ENCODE data around the gene ZNF837. TPM values are rescaled to one million over a fixed set of nuclear protein-coding genes. Genes with fewer than 3 reads are reported as not detected.
A peak's percentile ranks its signal among the peaks of the same experiment; 100 is the strongest.

The ZNF837 gene
- total RNA-seq, 4 donors from 2014 or later = 1.5 to 3.7 (median 2.1) TPM

DNA sequence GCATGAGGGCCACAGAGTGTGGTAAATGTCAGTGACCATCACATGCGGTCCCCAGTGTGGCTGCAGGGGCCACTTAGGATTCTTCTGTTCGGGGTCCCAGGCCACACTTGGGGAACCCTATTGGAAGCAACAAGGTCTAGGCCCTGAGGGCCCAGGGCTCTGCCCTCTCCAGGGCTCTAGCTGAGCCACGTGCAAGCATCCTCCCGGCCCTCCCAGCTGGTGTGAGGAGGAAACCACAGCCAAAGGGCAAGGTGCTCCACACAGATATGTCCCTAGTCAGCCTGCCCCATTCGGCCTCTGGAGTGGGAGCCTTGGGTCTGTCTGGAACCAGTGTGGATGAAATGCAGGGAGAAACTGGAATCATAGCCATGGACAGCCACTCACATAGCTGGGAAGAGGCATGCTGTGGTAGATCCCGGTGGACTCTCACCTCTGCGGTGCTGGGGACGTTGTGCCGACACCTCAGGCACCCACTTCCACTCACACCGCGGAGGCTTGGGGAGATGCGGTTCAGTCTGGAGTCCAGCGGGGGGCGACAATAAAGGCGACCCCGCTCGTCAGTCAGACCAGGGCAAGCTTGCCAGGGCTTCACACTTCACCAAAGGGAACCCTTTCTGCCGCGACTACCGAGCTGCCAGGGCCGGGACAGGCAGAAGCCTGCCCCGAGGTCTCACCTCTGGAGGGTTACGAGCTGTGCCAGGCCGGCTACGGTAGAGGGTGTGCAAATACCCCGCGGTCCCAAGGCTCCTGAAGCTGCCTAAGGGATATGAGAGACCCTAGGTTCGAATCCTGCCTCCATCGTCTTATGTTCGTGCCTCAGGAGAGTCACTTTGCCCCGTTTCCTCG, 14.0 kb downstream of the ZNF837 start:
- Histone ChIP-seq H3K36me3 (peaks cover 0 to 10% (median 4%) of the 10 kb centered on the region in 4 donors), H3K27me3 (peaks cover 0 to 24% (median 0%) of the 10 kb centered on the region in 4 donors), H3K4me1 (peaks cover 2 to 10% (median 6%) of the 10 kb centered on the region in 4 donors), H3K9me3 (no peaks in the 10 kb centered on the region), H3K4me3 (no peak overlapping the region), H3K27ac (replicated peaks in 1 of 4) (no peak overlapping the region)
- TF ChIP-seq, protein P1, sequence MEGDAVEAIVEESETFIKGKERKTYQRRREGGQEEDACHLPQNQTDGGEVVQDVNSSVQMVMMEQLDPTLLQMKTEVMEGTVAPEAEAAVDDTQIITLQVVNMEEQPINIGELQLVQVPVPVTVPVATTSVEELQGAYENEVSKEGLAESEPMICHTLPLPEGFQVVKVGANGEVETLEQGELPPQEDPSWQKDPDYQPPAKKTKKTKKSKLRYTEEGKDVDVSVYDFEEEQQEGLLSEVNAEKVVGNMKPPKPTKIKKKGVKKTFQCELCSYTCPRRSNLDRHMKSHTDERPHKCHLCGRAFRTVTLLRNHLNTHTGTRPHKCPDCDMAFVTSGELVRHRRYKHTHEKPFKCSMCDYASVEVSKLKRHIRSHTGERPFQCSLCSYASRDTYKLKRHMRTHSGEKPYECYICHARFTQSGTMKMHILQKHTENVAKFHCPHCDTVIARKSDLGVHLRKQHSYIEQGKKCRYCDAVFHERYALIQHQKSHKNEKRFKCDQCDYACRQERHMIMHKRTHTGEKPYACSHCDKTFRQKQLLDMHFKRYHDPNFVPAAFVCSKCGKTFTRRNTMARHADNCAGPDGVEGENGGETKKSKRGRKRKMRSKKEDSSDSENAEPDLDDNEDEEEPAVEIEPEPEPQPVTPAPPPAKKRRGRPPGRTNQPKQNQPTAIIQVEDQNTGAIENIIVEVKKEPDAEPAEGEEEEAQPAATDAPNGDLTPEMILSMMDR (IDR thresholded peaks at IDR 0.05) = no peak
- TF ChIP-seq EP300 (IDR thresholded peaks at IDR 0.05) (no peak), POLR2A (IDR thresholded peaks at IDR 0.05; ENCODE audit: low read depth) (no peak), POLR2AphosphoS5 (IDR thresholded peaks at IDR 0.05) (no peak)
- 90% methylated on average over 17 of the region's 32 CpGs for WGBS
- no peak for DNase-seq (ENCODE audit: extremely low spot score)
- intact Hi-C loops (cut with DNase I) = no loop called here

DNA sequence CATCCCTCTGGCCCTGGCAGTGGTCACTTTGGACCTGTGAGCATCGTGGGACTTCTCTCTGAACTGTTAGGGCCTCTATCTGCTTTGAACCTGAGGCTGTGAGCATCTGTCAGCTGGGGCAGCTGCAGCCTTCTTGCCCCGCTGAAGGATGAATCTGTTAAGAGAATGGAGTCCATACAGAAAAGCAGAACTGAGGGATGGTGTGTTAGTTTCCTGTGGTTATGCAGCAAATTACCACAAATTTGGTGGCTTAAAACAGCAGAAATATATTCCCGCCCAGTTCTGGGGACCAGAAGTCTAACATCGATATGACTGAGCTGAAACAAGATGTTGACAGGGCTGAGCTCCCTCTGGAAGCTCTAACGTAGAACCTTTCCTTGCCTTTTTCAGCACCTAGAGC, 16.7 kb downstream of the ZNF837 start:
- intact Hi-C loops (cut with DNase I) = no loop called here
- Histone ChIP-seq H3K36me3 (peaks cover 0 to 10% (median 4%) of the 10 kb centered on the region in 4 donors), H3K4me3 (no peak overlapping the region), H3K9me3 (no peaks in the 10 kb centered on the region), H3K4me1 (peaks cover 9 to 17% (median 12%) of the 10 kb centered on the region in 4 donors), H3K27ac (replicated peaks in 1 of 4) (no peak overlapping the region), H3K27me3 (peaks cover 0 to 24% (median 0%) of the 10 kb centered on the region in 4 donors)
- 80% methylated on average over 5 of the region's 5 CpGs for WGBS
- DNase-seq (ENCODE audit: extremely low spot score) = no peak
- TF ChIP-seq EP300 (IDR thresholded peaks at IDR 0.05) = no peak
- TF ChIP-seq, protein P1 (IDR thresholded peaks at IDR 0.05) = no peak
- no peak for TF ChIP-seq POLR2A (IDR thresholded peaks at IDR 0.05; ENCODE audit: low read depth)
- no peak for TF ChIP-seq POLR2AphosphoS5 (IDR thresholded peaks at IDR 0.05)

DNA sequence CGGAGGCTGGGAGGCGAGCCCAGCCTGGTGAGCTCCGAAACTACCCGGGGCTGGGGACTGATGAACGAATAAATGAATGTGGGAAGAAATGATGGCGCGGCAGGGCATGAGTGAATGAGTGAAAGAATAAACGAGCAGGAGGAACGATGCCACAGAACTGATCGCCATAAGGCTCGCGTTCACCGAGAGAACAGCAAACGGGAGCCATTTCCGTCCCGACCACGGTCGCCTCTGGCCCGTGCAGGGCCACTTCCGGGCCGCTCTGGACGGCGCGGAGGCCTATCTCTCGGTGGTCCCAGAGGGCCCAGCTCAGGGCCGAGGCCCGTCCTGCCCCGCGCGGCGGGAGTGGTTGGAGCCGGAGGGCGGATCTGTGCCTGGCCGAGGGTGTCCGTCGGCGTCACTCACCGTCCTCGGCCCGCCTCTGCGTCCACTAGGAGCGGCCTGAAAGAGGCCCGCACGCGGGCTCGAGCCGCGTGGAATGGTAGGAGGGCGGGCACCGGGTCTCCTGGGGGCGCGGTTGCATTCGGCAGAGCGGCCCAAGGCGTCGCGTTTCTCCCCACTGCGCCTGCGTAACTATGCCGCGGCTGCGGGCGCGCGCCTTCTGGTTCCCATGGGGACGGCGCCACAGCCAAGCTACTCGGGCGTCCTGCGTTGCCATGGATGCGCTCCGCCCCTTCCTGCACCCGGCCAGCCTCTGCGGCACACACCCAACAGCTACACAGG, 18.4 kb downstream of the ZNF837 start, which contains the start of gene ZNF497:
TSS of gene ZNF497 (minus strand) at position 480 of the 723 bp plus-strand sequence. CDS start 5,116 bp downstream, outside the sequence.
- Histone ChIP-seq H3K36me3 (peaks cover 0 to 8% (median 3%) of the 10 kb centered on the region in 4 donors), H3K4me3 (peak within 1 kb of the TSS; percentile 70 to 83 (median 80)), H3K4me1 (peaks cover 9 to 23% (median 14%) of the 10 kb centered on the region in 4 donors), H3K27me3 (peaks cover 0 to 18% (median 0%) of the 10 kb centered on the region in 4 donors), H3K9me3 (no peaks in the 10 kb centered on the region), H3K27ac (replicated peaks in 1 of 4) (peak within 1 kb of the TSS; percentile 85 to 96 (median 94))
- peak; percentile 98 for DNase-seq (ENCODE audit: extremely low spot score)
- under 1% methylated on average over 42 of the region's 74 CpGs for WGBS
- intact Hi-C loops (cut with DNase I) = no loop called here
- TF ChIP-seq POLR2A (IDR thresholded peaks at IDR 0.05; ENCODE audit: low read depth) (no peak), POLR2AphosphoS5 (IDR thresholded peaks at IDR 0.05) (peak; percentile 80 to 90)
- TF ChIP-seq, protein P1 (IDR thresholded peaks at IDR 0.05) = peak in 2 of 3 experiments; percentile 2 to 30

DNA sequence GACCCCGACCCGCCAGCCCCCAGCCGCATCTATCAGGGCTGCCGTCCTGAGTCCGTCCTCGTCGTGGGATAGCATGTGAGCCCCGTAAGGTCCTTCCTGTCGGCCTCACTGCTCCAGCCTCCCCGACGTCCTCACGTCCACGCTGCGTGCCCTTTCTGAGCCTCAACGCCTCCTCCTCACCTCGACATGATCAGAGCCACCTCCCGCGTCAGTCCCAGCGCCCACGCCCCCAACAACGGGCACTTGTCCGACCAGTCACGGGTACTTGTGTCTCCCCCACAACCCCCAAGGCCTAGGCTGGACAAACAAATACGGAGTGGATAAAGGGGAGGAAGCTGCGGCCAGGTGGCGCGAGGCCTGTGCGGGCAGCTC, 18.9 kb downstream of the ZNF837 start:
- Histone ChIP-seq H3K36me3 (peaks cover 0 to 7% (median 3%) of the 10 kb centered on the region in 4 donors), H3K27ac (replicated peaks in 1 of 4) (peak overlapping the region; percentile 85 to 96 (median 94)), H3K4me3 (peak overlapping the region; percentile 70 to 83 (median 80)), H3K9me3 (no peaks in the 10 kb centered on the region), H3K27me3 (peaks cover 0 to 18% (median 0%) of the 10 kb centered on the region in 4 donors), H3K4me1 (peaks cover 11 to 28% (median 18%) of the 10 kb centered on the region in 4 donors)
- WGBS = 2% methylated on average over 25 of the region's 28 CpGs
- TF ChIP-seq POLR2A (IDR thresholded peaks at IDR 0.05; ENCODE audit: low read depth) (no peak), POLR2AphosphoS5 (IDR thresholded peaks at IDR 0.05) (no peak)
- TF ChIP-seq, protein P1 (IDR thresholded peaks at IDR 0.05) = no peak
- intact Hi-C loops (cut with DNase I) = no loop called here
- no peak for DNase-seq (ENCODE audit: extremely low spot score)

Data from esophagus muscularis mucosa (tissue), 4 donors.